RWPE1 (cell line): ENCODE results near the gene IDH2.

Source experiments
- CTCF ChIA-PET: fragments of 350-600 bp; sonication (Branson Sonifier 250); formaldehyde crosslinking; extraction: SDS; loops from one replicate; lab custom pipeline; 2021; lab: Yijun Ruan, JAX
- POLR2A ChIA-PET: fragments of 400-600 bp; formaldehyde crosslinking; extraction: SDS; loops from one replicate; lab custom pipeline; 2020; ENCODE audit warnings: antibody characterized with exemption; ENCODE audit not compliant: low non-redundant PET; lab: Yijun Ruan, JAX
- DNase-seq: peaks from one replicate; pipeline ENCODE4 v3.0.0; 2012; ENCODE audit warnings: low spot score
- H3K27ac ChIP-seq: fragments of 450-650 bp; 2 replicates; pipeline ENCODE4 v1.5.1; 2017
- TF ChIP-seq, protein P1 (sequence below): fragments of 450-650 bp; conservative IDR thresholded peaks from 2 replicates; pipeline ENCODE4 v1.5.1; 2017; ENCODE audit warnings: low read depth, mild to moderate bottlenecking

IDH2 gene

DNA sequence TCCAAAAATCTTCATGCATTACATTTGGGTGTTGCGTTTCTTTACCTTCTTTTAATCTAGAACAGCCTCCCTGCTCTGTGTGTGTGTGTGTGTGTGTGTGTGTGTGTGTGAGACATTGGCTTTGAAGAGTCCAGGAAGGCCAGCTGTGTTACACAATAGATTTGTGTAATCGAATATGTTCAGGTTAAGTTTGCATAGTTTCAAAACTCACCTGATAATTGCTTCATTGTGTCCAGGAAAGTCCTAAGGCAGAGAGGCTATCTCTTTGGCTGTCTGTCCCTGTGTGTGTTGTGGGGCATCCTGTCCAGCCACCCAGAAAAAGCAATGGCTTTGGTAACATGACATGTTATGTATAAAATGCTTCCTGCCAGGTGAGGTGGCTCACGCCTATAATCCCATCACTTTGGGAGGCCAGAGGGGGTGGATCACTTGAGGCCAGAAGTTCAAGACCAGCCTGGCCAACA is 63.6 kb downstream of the IDH2 start:
- POLR2A ChIA-PET, result no interaction called here
- no peak for DNase-seq

DNA sequence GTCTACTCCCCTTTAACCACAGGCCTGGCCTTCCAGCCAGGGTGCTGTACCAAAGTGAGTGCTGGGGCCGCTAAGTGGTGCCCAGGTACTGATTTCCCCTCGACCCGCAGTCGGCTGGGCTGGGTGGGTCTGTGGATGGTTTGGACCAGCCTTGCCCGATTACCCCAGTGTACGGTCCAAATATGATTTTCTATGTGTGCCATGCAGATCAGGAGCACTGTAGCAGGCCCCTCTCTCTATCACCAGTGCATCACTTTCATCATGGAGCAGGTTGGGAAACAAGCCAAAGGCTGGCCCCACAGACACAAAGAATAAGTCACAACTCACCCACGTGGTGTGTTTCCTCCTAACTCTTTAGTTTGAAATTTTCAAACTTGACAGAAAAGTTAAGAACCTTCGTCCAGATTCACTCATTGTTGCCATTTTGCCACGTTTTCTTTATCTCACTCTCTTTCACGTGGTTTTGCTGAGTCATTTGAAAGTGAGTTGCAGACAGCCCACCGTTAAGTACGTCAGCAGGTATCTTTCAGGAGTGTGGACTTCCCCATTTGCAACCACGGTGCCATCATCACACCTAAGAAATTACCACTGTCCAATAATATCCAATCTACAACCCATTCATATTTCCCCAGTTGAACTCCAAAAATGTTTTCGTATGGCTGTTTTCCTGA is 64.2 kb downstream of the IDH2 start:
- no peak overlapping the region for H3K27ac ChIP-seq
- CTCF ChIA-PET, result no interaction called here
- no peak for DNase-seq
- TF ChIP-seq, protein P1, sequence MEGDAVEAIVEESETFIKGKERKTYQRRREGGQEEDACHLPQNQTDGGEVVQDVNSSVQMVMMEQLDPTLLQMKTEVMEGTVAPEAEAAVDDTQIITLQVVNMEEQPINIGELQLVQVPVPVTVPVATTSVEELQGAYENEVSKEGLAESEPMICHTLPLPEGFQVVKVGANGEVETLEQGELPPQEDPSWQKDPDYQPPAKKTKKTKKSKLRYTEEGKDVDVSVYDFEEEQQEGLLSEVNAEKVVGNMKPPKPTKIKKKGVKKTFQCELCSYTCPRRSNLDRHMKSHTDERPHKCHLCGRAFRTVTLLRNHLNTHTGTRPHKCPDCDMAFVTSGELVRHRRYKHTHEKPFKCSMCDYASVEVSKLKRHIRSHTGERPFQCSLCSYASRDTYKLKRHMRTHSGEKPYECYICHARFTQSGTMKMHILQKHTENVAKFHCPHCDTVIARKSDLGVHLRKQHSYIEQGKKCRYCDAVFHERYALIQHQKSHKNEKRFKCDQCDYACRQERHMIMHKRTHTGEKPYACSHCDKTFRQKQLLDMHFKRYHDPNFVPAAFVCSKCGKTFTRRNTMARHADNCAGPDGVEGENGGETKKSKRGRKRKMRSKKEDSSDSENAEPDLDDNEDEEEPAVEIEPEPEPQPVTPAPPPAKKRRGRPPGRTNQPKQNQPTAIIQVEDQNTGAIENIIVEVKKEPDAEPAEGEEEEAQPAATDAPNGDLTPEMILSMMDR, result no peak
- POLR2A ChIA-PET, result no interaction called here

More for the DNA sequence above, 63.6 kb downstream of the IDH2 start:
- TF ChIP-seq, protein P1, result no peak
- no peak overlapping the region for H3K27ac ChIP-seq
- CTCF ChIA-PET, result no interaction called here

DNA sequence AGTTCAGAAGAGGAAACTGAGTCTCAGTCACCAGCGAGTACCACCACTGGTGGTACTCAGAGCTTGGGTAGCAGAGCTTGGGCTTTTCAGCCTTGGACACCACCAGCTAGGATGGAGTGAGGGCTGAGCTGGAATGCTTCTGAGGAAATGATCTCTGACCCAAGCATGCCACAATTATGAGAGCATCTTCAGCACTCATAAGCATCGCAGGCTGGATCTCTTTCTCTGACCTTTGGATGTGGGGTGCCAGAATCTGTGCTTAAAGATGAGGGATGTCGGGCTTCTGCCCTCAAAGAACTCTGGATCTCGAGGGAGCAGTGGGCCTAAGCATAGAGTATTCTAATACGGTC is 64.8 kb downstream of the IDH2 start:
- TF ChIP-seq, protein P1, result no peak
- H3K27ac ChIP-seq, result no peak overlapping the region
- CTCF ChIA-PET, result no interaction called here
- no peak for DNase-seq
- POLR2A ChIA-PET, result no interaction called here

DNA sequence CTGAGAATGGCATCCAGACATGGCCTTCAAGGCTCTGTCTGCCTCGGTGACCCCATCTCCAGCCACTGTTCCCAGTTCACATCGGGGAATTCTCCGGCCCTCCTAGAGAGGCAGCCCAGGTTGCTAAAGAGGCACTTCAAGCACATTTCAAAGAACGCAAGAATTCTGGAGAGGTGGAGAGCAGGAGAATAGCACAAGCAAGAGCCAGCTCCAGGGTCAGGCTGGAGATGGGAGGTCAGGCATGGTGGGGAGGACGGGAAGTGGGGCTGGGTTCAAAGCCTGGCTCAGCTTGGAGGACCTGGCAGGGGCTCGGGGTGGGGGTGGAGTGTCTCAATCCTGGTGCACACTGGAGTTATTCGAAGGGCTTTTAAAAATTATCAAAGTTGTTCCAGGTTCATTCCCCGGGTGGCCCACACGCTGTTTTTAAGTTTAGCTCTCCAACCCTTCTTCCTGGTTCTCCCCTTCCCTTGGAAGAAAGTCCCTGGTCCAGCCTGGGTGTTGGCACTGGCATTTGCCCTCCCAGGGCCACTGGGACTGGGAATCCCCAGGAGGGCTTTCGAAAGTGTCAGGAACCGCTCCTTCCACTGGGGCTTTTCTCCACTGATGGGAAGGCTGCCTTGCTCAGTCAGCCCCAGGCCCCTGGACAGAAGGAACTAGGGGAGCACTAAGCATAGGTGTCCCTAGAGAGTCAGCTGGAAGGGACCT is 65.3 kb downstream of the IDH2 start:
- CTCF ChIA-PET, result interaction anchor here (0.5 to 0.6 kb wide), 2 partner anchors 63 to 979 kb away, joined by 3 to 4 read pairs; no protein-coding TSS in a partner anchor
- POLR2A ChIA-PET, result no interaction called here
- TF ChIP-seq, protein P1, result no peak
- DNase-seq, result no peak
- H3K27ac ChIP-seq, result no peak overlapping the region

DNA sequence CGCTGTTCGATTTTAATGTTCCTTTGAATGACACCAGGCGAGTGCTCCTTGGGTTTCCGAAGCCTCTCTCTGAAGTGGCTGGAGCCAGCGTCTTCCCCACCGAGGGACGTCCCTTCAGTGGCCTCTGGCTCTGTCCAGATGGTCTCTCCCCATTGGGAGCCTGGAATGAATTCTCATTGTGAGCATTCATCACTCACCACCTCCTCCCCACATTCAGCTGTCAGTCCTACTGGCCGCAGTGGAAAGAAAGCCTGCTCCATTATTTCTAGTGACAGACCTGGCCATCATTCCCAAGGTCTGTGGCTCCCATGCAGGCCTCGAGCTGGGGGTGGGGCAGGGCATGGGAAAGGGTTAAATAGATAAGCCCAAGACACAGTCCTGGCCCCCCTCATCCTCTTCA is 65.9 kb downstream of the IDH2 start:
- ChIA-PET POLR2A (no interaction called here), CTCF (interaction anchor here (0.5 to 0.6 kb wide), 2 partner anchors 62 to 979 kb away, joined by 3 to 4 read pairs; no protein-coding TSS in a partner anchor)
- TF ChIP-seq, protein P1, result no peak
- no peak overlapping the region for H3K27ac ChIP-seq
- no peak for DNase-seq

DNA sequence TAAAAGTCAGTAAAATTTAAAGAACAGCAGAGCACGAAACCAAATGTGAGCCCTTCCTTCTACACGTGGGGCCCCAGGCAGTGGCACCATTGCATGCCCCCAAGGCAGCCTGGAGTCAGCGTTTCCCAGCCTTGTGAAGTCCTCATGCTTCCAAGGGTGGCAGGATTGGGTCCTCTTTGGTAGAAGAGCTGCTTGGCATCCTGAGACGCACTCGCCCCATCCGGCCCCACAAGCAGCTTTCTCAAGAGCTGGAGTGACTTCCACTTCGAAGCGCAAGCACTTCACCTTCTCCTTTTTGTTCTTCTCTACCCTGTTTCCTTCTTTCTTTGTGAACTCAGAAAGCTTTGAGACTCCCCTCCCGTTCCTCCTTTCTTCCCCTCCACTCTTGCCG is 66.4 kb downstream of the IDH2 start:
- DNase-seq, result no peak
- TF ChIP-seq, protein P1, result no peak
- ChIA-PET CTCF (no interaction called here), POLR2A (no interaction called here)
- H3K27ac ChIP-seq, result peak overlapping the region; percentile 24
